NOMO-1 treated with DMSO at 0.1 percent for 48 hours (cell line): ENCODE measurements around the gene MB21D2.
"Not testable (repeated sequence)": the region's sequence is repeated elsewhere in the genome, so short reads cannot be mapped to it uniquely, and the experiment has no call there.

Source experiments
- DNase-seq: peaks from one replicate; lab custom pipeline; 2025; ENCODE audit not compliant: unreplicated experiment; lab: John Stamatoyannopoulos, UW

MB21D2 gene

DNA sequence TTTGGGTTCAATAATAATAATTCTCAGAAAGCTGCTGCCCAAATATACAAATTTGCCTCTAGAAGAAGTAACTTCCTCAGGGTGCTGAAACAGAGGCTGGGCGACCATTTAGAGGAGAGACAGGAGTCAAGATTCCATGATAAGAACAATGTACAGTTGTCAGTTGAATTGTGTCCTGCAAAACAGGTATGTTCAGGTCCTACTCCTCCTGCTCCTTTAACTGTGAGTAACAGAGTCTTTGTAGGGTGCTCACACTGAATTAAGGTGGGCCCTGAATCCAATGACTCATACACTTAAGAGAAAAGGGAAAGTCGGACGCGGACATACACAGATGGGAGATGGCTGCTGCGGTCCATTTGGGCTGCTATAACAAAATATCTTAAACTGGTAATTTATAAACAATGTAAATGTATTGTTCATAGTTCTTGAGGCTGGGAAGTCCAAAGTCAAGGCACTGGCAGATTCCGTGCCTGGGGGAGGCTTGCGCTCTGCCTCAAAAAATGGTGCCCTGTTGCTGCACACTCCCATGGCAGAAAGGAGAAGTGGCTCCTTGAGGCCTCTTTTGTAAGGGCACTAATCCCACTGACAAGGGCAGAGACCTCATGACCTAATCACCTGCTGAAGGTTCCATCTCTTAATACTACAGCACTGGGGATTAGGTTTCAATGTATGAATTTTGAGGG is 55.1 kb downstream of the MB21D2 start:
- no peak for DNase-seq

DNA sequence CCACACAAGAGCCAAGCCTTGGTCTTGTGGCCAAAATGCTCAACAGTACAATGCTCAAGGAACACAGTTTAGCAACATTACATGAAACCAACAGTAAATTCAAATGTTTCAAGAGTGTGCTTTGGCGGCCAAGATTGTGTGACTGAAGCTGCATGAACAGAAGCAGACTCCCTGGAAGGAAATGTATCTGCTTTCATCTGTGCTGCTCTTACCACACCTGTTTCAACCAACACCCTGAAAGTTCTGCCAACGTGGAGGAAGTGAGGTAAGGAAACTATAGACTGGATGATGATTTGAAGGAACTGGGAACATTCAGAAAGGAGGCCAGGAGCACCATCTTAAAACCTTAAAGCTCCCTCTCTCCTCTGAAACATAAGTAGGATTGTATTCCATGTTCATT is 55.7 kb downstream of the MB21D2 start:
- no peak for DNase-seq

DNA sequence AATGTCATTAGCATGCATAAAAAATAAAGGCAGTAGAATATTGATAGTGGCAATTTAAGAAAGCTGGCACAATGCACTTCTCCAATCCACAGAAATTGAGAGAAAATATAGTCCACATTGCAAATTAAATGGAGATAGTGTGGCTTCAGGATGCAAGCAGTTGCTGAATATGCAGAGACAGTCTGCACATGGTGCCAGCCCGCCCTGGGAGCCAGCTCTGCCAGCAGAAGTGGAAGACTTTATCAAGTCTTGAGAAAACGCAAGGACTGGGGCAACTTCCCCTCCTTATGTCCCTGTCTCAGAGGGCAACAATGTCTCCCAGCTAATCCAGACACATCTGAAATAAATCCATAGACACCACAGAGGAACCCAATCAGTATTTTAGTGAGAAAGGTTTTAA is 57.2 kb downstream of the MB21D2 start:
- DNase-seq: no peak

DNA sequence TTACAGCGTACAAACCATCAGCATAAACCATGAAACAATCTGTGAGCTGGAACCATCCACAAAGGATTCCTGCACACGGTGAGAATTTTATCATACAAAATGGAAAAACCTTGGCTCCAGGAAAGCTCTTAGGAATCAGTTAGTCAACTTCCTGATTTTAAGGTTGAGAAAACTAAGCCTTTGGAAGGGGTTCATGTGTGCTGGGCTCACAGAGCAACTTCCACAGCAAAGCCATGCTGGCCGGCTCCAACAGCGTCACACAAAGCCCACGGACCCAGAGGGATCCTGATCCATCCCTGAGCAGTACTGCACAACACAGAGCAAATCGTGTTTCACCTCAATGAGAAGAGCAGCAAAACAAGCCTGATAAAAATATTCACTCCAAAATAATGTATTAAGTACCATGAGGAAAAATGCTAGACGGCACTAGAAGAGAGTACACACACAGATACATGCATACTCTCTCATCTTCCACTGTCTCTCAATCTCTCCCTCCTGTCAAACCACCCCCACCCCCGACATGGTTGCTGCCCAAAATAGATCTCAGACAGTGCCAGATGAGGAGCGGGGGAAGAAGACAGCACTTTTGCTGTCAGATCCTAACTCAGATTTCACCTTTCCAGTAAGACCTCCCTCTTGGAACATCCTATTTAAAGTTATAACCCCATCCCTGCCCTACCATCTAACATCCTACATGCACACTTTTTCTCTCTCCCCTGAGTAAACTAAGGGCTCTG is 58.6 kb downstream of the MB21D2 start:
- no peak for DNase-seq

DNA sequence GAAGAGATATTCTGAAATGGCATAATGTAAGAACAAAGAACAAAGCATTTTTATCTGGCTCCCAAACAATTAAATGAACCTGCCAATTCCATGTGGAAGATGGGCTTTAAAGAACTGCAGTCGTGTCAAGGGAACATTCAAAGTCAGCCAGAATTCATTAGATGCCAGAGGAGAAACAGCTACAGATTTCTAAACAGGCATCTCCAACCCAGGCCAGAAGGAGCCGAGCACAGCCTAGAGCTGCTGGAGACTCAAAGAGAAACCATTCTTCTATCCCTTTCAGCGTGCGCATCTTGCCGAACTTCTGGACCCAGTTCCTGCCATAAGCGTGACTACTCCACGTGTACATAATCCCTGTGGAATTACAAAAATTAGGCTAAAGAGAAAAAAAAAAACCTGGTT is 60.4 kb downstream of the MB21D2 start:
- no peak for DNase-seq

DNA sequence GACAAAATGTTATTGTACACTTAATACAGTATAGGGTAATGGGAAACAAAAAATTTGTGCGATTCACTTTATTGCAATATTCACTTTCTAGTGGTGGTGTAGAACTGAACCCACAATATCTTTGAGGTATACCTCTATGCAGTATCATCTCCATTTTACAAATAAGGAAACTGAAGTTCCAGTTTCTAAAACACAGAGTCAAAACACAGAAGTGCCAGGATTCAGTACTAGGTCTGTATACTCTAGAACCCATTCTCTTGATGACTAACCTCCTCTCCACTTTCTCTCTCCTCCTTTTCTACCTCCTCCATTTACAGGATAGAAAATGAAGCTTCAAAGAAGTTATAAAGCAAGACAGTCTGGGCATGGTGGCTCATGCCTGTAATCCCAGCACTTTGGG is 62.2 kb downstream of the MB21D2 start:
- no peak for DNase-seq

DNA sequence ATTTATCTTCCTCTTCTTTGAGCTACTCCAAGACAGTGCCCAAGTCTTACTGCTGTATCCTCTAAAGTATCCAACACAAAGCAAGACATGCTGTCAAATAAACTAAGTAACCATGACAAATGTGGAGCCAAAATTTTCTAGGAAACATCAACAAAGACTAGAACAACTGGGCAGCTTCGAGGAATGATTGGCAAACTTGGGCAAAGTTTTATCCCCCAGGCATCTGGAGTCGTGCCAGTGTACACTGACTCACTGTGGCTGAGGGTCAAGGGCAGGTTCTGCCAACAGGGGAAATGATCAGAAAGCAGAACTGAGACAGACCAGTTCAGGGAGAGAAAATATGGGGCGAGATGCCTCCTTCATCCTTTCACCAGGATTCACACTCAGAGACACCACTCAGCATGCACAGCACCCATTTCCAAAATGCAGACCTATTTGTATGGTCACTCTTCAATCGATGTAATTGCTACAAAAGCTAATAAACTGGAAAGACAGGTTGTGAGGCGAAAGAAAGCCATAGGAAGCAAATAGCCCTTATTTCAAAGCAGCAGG is 65.8 kb downstream of the MB21D2 start:
- DNase-seq: peak; percentile 88

DNA sequence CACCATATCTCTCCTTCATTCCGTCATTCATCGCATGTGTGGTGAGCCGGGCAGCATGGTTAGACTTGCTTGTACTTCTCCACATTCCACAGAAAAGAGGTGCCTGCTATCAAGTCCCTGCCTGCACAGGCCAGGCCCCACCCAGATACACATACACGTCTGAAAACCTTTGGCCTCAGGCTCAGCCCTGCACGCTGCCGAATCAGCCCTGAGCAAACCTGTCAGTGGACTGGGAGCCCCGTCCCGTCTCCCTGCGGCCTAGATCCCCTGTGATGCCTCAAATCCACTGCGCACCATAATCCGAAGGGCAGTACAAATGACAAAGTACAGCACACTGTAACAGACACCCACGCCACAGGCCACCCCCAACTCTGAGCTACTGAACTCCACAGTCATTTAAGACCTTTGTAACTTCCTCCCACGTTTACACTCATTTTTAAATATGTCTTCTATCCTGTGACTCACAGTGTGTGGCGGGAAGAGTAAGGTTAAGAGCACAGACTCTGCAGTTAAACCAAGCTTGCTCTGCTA is 67.1 kb downstream of the MB21D2 start:
- DNase-seq: peak; percentile 92

DNA sequence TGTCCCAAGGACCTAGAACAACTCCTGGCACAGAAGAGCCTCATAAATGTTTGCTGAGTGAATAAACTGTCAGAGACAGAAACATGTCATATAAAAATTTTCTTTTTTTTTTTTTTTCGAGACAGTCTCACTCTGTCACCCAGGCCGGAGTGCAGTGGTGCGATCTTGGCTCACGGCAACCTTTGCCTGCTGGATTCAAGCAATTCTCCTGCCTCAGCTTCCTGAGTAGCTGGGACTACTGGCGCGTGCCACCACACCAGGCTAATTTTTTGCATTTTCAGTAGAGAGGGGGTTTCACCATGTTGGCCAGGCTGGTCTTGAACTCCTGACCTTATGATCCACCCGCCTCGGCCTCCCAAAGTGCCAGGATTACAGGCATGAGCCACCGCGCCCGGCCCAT is 67.8 kb downstream of the MB21D2 start:
- DNase-seq: not testable (repeated sequence)

DNA sequence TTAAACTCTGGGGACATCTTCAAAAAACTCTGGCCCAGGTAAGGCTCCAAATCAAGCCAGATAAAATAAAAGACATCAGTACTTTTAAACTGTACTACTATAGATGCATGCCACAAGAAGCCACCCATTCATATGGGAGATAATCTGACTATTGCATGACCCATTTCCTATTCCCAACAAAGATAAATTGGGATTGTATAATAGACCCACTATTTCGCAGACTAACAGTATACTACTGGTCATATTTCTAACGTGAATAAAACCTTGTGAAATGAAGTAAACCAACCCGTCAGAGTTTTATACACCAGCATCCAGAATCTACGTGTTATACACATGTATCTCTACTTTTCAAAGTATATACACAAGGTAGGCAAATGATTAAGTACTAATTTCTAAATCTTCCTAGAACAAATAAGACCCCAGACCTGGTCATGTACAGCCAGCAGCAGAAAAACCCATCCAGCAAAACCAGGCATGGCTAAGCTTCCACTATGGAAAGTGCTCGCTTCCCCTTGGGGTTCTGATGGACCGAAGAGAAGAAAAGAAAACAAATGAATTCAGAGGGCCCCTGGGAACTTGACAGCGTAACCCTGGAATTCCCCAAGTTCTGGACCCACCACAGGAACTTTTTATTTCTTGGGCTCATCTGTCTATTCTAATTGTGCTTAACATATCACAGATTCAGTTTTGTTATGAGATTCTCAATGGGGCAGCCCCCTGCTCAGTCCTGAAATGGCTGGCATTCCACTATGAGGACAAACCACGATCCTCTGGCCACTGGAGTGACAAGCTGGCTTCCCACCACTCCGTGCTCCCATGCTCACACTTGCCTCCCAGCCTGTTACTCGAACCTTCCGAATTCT is 69.1 kb downstream of the MB21D2 start:
- DNase-seq: no peak

DNA sequence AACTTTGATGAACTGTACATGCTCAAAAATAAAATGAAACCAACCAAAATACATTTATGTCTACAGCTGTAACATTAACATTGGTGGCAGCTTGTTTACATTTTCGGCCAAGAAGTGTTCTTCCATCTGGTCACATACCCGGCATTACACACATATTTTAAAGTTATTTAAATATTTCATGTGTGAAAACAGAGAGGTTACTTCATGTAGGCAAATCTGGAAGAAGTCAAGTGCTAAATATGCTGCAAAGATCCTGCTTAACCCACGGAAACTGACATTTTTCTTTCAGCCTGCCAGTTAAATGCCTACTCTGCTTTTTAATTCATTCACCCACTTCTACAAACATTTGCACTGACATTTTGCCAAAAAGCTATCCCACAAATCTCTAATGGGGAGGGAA is 69.7 kb downstream of the MB21D2 start:
- no peak for DNase-seq

DNA sequence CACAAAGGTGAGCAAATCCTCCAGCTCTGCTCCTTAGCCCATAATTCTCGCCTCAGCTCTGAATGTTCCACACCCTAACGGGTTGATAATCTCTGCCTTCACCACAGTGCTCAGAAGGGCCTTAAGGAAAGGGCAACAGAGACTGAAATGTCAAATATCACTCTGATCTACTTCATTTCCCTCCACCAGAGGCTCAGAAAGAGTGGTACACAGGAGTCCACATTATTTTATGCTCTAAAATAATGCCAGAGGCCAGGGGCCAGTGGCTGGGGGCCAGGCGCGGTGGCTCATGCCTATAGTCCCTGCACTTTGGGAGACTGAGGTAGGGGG is 72.2 kb downstream of the MB21D2 start:
- DNase-seq: no peak

DNA sequence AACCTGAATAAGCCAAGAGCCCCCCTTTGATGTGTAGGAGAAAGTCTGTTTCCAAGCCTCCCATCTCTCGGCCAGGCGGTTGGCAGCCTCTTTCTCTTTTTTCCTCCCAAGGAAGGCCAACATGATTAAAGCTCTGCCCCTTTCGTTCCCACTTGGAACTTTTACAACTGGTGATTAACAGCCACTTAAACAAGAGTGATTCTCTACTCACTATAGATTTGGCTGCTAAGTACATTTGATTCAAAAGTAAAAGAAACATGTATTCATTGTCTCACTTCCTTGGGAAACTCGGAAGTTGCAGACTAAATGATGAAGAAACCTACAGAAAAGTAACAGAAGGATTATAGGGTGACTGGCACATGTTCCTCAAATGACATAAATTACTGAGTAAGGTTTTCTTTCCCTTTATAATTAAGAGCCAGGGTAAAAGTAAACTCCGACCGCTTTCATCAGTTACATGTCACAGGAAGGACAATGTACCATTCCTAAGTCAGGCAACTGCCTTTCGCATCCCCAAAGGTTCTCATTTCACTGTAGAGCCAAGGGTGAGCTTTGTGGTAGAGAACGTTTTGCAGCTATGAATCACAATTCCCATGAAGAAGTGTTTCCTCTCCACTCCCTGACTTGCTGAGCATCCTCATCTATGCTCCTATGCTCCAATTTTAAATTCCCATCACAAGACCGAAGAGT is 72.7 kb downstream of the MB21D2 start:
- DNase-seq: no peak

DNA sequence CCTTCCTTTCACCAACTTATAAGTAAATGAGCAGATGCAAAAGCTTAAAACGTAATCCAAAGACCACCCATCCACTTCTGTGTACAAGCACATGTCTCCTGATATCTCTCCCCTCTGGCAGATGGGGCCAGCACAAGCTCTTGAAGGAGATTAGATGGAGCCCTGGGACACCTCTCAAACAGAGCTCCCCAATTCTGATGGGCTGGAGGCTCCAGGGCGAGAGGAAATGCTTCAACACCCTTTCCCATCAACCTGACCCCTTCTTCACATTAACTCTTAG is 73.2 kb downstream of the MB21D2 start:
- DNase-seq: no peak

DNA sequence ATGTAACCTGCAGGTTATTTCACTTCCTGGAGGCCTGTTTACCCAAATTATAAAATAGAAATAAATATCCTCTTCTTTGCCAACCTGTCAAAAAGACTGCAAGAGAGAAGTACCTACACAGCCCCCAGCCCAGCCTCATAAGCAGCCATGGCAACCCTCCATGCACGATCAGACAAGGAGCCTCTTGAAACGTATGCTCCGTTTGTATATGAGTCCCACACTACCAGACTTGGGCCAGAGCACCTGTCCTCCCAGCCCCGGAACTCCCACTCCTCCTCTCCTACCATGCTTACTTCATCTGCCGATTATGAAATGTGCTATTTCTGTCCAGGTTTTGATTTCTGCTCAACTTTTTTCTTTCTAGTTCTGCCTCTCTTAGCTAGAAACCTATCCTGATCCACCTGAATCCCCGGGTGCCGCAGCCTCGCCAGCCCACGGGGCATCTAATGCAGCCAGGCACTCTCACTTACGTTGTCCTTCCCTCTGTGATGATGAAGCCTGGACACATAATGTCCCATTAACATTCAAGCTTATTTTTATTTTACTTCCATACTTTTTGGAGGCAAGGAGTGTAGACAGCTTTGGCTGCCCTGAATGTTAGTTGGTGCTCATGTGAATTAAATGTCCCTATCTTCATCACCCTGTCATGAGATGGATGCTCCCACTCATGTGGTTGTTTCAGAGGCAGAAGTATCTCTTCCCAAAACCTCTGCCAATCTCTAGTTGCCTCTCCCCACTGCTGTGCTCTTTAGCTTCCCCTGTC is 73.8 kb downstream of the MB21D2 start:
- peak; percentile 19 for DNase-seq

DNA sequence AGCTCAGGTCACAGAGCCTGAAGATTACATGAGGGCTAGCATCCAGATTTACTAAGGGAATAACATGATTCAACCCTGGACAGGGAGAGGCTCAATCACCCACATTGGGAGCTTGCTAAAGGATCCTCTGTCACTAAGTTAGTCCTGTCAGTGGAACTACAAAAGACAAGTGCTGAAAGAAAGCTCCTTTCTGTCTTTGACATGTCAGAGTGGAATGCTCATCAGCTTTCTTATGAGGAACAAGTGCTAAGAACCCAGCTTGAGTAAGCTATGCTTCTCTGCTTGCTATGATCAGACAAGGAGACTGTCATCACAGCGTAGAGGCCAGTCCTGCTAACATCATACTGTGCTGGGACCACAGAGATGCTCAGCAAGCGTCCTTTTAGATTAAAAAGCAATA is 74.5 kb downstream of the MB21D2 start:
- DNase-seq: peak; percentile 38

DNA sequence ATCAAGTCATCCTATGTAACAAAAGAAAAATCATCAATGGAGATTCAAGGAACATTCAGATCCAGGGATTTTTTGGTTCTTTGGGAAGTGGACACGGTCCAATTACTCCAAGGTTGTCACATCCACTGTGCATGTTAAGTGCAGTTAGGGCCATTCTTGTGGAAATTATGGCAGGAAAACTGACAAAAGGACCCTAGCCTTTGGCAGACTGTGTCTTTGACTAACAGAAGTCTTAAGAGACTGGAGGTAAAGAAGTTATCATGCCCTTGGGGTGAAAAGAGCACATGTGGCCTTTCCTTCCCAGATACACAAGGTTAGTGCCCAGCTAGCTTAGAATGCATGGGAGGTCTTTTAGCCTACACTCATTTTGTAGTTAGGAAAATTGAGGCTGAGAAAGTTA is 74.9 kb downstream of the MB21D2 start:
- no peak for DNase-seq

DNA sequence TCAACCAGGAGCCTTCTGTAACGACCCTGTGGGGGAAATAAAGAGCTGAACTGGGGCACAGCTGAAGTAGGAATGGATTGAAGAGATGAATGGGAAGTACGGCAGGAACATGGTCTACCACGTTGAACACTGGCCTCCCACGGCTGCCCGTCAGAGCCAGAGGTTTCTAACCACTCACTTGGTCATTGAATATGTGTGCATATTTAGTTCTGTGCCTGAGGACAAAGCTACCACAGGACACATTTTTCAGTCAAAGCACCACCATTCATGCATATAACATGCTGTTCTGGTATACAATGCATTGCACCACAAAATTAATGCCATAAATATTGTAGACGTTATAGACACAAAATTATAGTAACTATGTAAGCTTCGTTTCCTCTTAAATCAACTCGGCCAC is 75.5 kb downstream of the MB21D2 start:
- no peak for DNase-seq

DNA sequence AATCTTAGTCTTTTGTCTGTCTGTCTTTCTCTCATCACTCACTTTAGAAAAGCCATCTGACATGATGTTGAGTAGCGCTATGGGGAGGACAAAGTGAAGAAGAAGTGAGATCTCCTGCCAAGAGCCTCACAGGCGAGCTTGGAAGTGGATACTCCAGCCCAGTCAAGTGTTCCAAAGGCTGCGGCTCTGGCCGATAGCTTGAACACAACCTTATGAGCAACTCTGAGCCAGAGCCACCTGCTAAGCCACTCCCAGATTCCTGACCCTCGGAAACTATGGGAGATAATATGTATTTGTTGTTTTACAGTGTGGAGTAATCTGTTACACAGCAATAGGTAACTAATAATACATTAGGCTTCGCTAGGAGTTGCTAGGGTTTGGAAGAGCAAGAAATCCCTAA is 76.2 kb downstream of the MB21D2 start:
- no peak for DNase-seq

DNA sequence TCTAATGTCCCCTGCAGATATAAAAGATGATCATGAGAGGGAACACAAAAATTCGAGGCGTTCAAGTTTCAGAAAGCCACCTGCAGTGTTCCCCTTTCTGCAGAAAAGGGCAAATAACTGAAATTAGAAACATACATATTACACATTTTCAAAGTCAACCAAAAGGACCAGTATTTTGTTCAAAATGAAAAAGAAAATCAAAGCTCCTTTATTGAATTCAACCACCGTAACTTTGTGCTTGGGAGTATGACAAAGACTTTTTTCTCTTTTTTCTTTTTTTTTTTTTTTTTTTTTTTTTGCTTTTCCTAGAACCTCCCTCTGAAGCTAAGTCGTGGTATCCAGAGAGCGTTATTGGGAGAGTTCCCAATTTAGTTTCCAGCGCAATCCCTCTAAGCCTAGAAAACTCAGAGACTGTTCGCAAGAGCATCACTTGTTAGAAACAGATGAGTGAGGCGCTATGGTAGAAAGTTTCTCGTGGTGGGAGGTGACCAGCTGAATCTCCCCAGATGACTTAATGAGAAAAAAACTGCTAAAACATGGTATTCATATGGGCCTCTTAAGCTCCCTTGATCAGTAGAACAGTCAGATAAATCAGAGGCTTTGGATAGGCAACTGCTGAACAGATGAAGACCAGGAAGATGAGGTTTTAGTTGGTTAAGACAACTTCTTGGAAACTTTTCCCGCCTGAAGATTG is 77.4 kb downstream of the MB21D2 start:
- no peak for DNase-seq
